NCI-H146 treated with DMSO at 0.1 percent for 48 hours (cell line): Measurements from ENCODE around the gene ACBD6.

ENCODE experiments used
- DNase-seq: peaks from one replicate; lab custom pipeline; 2025; ENCODE audit not compliant: unreplicated experiment; lab: John Stamatoyannopoulos, UW

The ACBD6 gene

DNA sequence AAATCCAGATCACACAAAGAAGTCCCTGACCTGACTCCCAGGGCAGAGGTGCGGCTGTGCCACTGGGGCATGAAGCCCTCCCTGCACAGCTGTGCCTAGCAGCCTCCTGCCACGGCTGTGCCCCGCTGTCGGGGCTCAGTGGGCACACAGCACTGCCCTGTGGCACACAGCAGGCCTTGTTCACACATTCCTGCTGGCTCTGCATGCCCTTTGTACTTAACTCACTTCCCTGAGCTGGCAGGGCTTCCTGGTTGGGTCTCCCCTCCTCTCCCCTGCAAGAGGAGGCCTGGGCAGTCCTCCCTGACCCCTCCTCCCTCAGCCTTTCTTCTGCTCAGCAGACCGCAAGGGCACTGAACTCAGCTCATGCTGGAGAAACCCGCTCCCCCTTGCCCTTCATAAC, 257.5 kb downstream of the ACBD6 start:
- no peak for DNase-seq

DNA sequence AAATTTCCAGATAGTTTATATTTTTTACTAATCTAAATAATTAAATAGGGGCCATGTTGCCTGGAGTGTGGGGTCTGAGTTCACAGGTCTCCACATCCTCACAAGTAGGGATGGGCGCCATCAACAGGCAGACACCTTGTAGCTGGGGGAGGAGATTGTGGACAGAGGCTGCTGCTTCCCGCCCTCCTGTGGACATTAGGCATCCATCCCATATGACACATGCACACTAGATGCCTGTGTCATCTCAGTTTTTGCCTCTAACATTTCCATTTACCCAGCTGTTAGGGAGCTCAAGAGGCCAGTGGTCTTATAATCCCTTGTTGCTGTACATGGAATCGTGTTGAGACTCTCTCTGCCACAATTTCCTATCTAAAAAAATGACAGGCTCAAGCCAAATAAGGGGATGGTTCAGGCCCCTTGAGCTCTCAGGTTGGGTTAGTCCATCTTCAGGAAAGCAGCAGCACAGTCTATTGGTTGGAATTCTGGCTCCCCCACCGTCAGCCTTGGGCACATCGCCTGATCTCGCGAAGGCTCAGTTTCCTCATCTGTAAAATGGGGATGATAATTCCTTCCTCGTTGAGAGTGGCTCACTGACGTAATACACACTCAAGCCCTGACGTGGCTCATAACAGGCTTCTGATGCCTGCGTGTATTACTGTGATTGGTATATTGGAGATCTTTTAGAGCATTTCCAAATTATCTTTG, 258.7 kb downstream of the ACBD6 start:
- no peak for DNase-seq

DNA sequence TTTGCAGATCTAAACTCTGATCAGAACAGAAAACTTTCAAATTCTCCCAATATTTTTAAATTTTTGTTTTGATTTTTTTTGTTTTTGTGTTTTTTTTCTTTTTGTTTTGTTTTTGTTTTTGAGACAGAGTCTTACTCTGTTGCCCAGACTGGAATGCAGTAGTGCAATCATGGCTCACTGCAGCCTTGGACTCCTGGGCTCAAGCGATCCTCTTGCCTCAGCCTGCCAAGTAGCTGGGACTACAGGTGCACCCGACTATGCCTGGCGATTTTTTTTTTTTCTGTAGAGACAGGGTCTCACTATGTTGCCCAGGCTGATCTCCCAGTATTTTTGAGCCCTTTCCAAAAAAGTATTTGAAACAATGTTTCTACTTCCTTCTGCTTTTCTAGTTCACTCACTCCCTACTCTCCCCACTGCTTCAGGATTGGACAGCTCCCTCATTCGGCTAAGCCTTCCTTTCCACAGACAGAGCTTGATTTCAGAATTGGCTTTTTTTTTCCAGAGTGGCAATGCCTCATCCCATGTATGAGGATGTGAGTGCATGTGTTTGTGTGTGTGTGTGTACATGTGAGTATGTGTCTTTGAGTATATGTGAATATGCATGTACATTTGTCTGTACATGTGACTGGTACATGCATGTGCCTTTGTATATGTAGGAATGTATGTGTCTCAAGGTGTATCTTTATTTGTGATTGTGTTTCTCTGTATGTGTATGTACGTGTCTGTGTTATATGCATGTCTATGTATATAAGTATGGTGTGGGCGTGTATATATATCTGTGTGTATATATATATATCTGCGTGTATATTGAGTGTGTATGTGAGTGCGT, 260.4 kb downstream of the ACBD6 start:
- DNase-seq = no peak

DNA sequence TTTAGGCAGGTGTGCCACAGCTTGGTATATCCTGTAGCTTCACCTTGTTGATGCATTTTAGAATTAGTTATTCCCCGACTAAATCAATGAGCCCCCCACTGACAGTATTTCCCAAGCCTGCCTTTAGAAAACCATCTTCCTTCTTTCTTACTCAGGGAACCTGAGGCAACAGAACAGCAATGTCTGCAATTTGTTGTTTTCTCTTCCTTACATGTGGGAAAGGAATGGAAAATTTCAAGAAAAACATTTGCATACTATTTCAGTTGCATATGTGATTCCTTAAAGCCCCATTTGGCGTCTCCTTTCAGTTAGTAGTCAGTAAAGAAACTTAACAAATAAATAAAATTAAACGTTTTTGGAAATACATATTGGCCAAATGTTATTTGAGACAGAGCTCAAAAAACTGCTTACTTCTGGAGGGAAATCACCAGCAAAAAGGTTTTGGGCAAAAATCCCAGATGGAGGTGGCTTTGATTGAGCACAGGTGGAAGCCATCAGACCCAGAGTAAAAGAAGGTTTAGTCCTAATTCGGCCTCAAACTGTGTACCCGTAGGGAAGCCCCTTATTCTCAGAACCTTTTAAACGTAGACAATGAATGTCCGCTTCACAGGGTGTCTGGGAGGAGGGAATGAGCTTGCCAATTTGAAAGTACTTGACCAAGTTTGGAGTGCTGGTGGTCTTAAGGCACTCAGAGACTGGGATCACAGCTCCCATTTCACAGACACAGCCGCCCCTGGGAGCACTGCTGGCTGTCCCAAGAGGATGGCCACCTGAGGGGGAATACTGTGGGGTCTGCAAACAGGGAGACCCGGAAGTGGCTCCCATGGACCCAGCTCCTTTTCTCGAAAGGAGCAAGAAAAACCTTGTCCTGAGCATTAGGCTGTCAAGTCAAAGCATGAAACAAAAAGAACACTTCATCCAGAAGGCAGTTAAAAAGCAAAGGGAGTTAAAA, 263.0 kb downstream of the ACBD6 start:
- DNase-seq = no peak

DNA sequence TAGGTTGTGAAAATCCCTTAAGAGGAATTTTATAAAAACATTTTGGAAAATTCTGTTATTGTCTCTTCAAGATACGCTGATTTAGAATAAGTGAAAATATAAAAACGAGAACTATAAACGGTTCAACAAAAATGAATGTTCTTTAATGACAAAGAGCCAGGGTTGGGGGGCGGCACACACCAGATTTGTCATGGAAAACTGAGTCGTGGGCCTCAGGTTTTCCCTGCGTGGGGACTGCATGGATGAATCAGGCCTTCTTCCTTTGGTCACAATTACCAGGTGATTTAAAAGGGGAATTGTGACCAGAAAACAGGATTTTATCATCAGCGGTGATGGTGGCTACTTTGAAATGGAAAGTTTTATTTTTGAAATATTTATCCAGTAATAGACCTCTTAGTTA, 263.7 kb downstream of the ACBD6 start:
- DNase-seq = no peak
